ENCODE measurements around the gene COG4.

COG4 gene

GRCh38 chr16:70483426-70483825 is 39.9 kb downstream of the COG4 start:
- H3K27ac ChIP-seq = no peak overlapping the region
- TF ChIP-seq CTCF (conservative IDR thresholded peaks at IDR 0.05) = no peak

DNA sequence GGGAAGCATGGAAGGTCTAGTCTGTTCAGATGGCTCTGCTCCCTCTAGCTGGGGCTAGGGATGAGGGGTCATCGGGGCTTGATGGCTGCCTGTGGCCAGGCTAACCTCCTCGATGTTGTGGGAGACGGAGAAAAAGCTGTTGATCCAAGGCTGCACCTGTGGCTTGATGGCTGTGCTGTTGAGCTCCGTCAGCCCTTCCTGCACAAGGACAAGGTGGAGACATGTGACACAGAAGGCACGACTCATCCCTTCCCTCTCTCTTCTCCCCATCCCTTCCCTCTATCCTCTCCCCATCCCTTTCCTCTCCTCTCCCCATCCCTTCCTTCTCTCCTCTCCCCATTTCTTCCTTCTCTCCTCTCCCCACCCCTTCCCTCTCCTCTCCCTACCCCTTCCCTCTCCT is 40.7 kb downstream of the COG4 start:
- TF ChIP-seq CTCF (conservative IDR thresholded peaks at IDR 0.05) = no peak
- no peak overlapping the region for H3K27ac ChIP-seq

- H3K27ac ChIP-seq = no peak overlapping the region
- TF ChIP-seq CTCF (conservative IDR thresholded peaks at IDR 0.05) = no peak
These were observed 41.3 kb downstream of the COG4 start for GRCh38 chr16:70481929-70482536.

DNA sequence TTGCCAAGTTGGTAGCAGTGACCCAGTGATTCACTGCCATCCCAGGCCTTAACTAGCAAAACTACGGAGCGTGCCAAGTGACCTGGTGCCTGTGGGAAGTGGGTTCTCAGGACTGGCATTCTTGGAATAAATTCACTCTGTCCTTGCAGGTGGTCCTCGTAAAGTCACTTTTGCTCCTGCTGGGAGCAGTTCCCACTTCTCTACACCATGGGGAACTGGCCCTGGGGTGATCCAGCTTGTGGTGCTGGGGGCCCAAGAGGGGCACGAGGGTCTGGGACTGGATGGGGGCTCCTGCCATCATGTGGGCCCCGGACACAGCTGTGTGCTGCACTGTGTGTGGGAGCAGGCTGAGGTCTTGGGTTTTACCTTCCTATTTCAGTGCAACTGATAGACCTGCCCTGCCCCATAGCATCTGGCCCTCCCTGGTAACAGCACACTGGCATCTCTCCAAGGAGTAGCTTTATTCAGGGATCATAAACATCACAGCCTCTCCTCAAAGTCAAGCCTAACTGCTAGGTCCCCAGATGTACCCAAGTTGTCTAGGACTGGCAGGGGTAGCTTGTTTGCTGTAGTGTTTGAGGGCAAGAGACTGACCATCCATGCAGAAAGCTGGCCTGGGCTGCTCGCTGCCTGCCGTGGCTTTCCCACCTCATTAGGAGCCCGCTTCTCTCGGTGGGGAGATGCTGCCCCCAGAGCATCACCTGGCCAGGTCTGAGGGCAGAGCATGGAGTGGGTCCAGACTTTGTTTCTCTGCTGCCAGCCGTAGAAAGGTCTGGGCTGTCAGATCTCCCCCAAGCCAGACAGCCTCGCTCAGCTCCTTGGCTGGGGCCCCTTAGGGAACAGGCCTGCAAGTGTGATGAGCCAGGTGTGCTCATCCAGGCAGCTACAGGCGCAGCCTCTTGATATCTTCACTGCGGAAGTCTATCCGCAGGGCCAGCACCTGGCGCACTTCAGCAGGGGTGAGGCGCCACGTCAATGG is 42.9 kb downstream of the COG4 start:
- TF ChIP-seq CTCF (conservative IDR thresholded peaks at IDR 0.05) = no peak
- H3K27ac ChIP-seq = no peak overlapping the region

GRCh38 chr16:70478912-70479341 is 44.4 kb downstream of the COG4 start:
- TF ChIP-seq CTCF (conservative IDR thresholded peaks at IDR 0.05) = no peak
- H3K27ac ChIP-seq = no peak overlapping the region

- TF ChIP-seq CTCF (conservative IDR thresholded peaks at IDR 0.05) = no peak
- no peak overlapping the region for H3K27ac ChIP-seq
These were observed 45.2 kb downstream of the COG4 start for GRCh38 chr16:70478169-70478568.

DNA sequence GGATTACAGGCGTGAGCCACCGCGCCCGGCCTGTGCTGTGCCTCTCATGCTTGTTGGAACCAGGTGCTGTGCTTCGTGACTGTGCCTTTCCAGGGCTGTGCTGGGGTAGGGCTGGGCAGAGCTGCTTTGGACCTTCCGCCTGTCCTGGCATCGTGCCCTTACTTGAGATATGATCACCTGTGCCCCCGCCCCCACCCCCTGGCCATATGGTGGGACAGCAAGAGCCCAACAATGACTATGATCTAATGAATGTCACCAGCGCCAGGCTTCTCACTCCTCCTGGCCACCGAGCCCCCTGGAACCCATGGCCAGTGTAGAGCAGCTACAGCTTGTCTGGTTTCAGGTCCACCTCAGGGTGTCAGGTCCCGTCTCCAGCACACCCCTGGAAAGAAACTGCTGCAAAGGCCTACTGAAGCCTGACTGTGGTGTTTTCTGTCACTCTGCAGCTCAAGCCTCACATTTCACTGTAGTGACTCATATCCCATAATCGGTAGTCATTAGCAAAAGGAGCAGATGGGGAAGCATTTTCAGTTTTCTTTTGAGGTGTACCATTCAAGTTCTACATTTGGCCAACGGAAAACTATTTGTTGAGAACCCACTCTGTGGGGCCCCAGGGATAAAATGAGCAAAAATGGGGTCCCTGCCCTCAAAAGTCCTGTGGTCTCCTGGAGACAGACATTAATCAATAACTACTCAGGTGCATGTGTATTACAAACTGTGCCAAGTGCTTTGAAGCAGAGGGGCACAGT is 46.9 kb downstream of the COG4 start:
- TF ChIP-seq CTCF (conservative IDR thresholded peaks at IDR 0.05) = no peak
- H3K27ac ChIP-seq = no peak overlapping the region

Data from VCaP (cell line).